Measurements from ENCODE around the gene GTF2IRD1.

The GTF2IRD1 gene

GRCh38 chr7:74449809-74450397, 3.8 kb upstream of the GTF2IRD1 start:
- no peaks in the 10 kb centered on the region for H3K36me3 ChIP-seq (ENCODE audit: control insufficient read depth in 2 of 2, insufficient read depth in 2 of 2, low read length in 2 of 2)
- no peak overlapping the region for H3K27ac ChIP-seq (ENCODE audit: low read depth in 2 of 2, low read length in 2 of 2)

GRCh38 chr7:74452748-74453321, 871 bp upstream of the GTF2IRD1 start:
- Histone ChIP-seq H3K4me1 (ENCODE audit: control insufficient read depth in 2 of 2, insufficient read depth in 2 of 2, low read length in 2 of 2) (peaks cover 18% of the 10 kb centered on the region in 2 donors), H3K27me3 (ENCODE audit: control insufficient read depth in 2 of 2, insufficient read depth in 2 of 2, low read length in 2 of 2) (no peaks in the 10 kb centered on the region), H3K27ac (ENCODE audit: low read depth in 2 of 2, low read length in 2 of 2) (peak overlapping the region; percentile 53 to 67), H3K36me3 (ENCODE audit: control insufficient read depth in 2 of 2, insufficient read depth in 2 of 2, low read length in 2 of 2) (no peaks in the 10 kb centered on the region), H3K4me3 (ENCODE audit: low read length in 2 of 2) (peak overlapping the region; percentile 48 to 54), H3K9me3 (ENCODE audit: control insufficient read depth in 2 of 2, low read length in 2 of 2) (no peaks in the 10 kb centered on the region), H3K9ac (ENCODE audit: low read depth in 1 of 2, low read length in 2 of 2) (peak overlapping the region in 1 of 2 donors; percentile 38)

More at GRCh38 chr7:74449809-74450397, 3.8 kb upstream of the GTF2IRD1 start:
- H3K4me1 ChIP-seq (ENCODE audit: control insufficient read depth in 2 of 2, insufficient read depth in 2 of 2, low read length in 2 of 2) = peaks cover 10 to 12% of the 10 kb centered on the region in 2 donors
- H3K9ac ChIP-seq (ENCODE audit: low read depth in 1 of 2, low read length in 2 of 2) = no peak overlapping the region
- no peak overlapping the region for H3K4me3 ChIP-seq (ENCODE audit: low read length in 2 of 2)
- no peaks in the 10 kb centered on the region for H3K9me3 ChIP-seq (ENCODE audit: control insufficient read depth in 2 of 2, low read length in 2 of 2)
- no peaks in the 10 kb centered on the region for H3K27me3 ChIP-seq (ENCODE audit: control insufficient read depth in 2 of 2, insufficient read depth in 2 of 2, low read length in 2 of 2)

GRCh38 chr7:74454021-74454924, 567 bp downstream of the GTF2IRD1 start:
- H3K4me1 ChIP-seq (ENCODE audit: control insufficient read depth in 2 of 2, insufficient read depth in 2 of 2, low read length in 2 of 2) = peaks cover 18% of the 10 kb centered on the region in 2 donors
- H3K27me3 ChIP-seq (ENCODE audit: control insufficient read depth in 2 of 2, insufficient read depth in 2 of 2, low read length in 2 of 2) = no peaks in the 10 kb centered on the region
- H3K4me3 ChIP-seq (ENCODE audit: low read length in 2 of 2) = peak overlapping the region; percentile 55 to 57
- peak overlapping the region; percentile 60 to 61 for H3K9ac ChIP-seq (ENCODE audit: low read depth in 1 of 2, low read length in 2 of 2)
- no peaks in the 10 kb centered on the region for H3K9me3 ChIP-seq (ENCODE audit: control insufficient read depth in 2 of 2, low read length in 2 of 2)
- H3K27ac ChIP-seq (ENCODE audit: low read depth in 2 of 2, low read length in 2 of 2) = peak overlapping the region; percentile 61 to 62
- no peaks in the 10 kb centered on the region for H3K36me3 ChIP-seq (ENCODE audit: control insufficient read depth in 2 of 2, insufficient read depth in 2 of 2, low read length in 2 of 2)

- H3K4me3 ChIP-seq (ENCODE audit: low read length in 2 of 2) = peak overlapping the region; percentile 55 to 57
- no peaks in the 10 kb centered on the region for H3K9me3 ChIP-seq (ENCODE audit: control insufficient read depth in 2 of 2, low read length in 2 of 2)
- H3K27ac ChIP-seq (ENCODE audit: low read depth in 2 of 2, low read length in 2 of 2) = peak overlapping the region; percentile 61 to 62
- no peaks in the 10 kb centered on the region for H3K27me3 ChIP-seq (ENCODE audit: control insufficient read depth in 2 of 2, insufficient read depth in 2 of 2, low read length in 2 of 2)
- no peaks in the 10 kb centered on the region for H3K36me3 ChIP-seq (ENCODE audit: control insufficient read depth in 2 of 2, insufficient read depth in 2 of 2, low read length in 2 of 2)
- peaks cover 18% of the 10 kb centered on the region in 2 donors for H3K4me1 ChIP-seq (ENCODE audit: control insufficient read depth in 2 of 2, insufficient read depth in 2 of 2, low read length in 2 of 2)
- H3K9ac ChIP-seq (ENCODE audit: low read depth in 1 of 2, low read length in 2 of 2) = peak overlapping the region; percentile 60 to 61
Observed at GRCh38 chr7:74454925-74455288, 1.2 kb downstream of the GTF2IRD1 start.

- Histone ChIP-seq H3K27ac (ENCODE audit: low read depth in 2 of 2, low read length in 2 of 2) (peak overlapping the region; percentile 61 to 62), H3K36me3 (ENCODE audit: control insufficient read depth in 2 of 2, insufficient read depth in 2 of 2, low read length in 2 of 2) (no peaks in the 10 kb centered on the region), H3K9ac (ENCODE audit: low read depth in 1 of 2, low read length in 2 of 2) (peak overlapping the region; percentile 6 to 61), H3K4me1 (ENCODE audit: control insufficient read depth in 2 of 2, insufficient read depth in 2 of 2, low read length in 2 of 2) (peaks cover 18% of the 10 kb centered on the region in 2 donors), H3K9me3 (ENCODE audit: control insufficient read depth in 2 of 2, low read length in 2 of 2) (no peaks in the 10 kb centered on the region), H3K27me3 (ENCODE audit: control insufficient read depth in 2 of 2, insufficient read depth in 2 of 2, low read length in 2 of 2) (no peaks in the 10 kb centered on the region), H3K4me3 (ENCODE audit: low read length in 2 of 2) (peak overlapping the region; percentile 55 to 57)
Observed at GRCh38 chr7:74455291-74455804, 1.6 kb downstream of the GTF2IRD1 start.

- H3K9me3 ChIP-seq (ENCODE audit: control insufficient read depth in 2 of 2, low read length in 2 of 2) = no peaks in the 10 kb centered on the region
- no peak overlapping the region for H3K4me3 ChIP-seq (ENCODE audit: low read length in 2 of 2)
- peaks cover 18% of the 10 kb centered on the region in 2 donors for H3K4me1 ChIP-seq (ENCODE audit: control insufficient read depth in 2 of 2, insufficient read depth in 2 of 2, low read length in 2 of 2)
- H3K9ac ChIP-seq (ENCODE audit: low read depth in 1 of 2, low read length in 2 of 2) = no peak overlapping the region
- H3K36me3 ChIP-seq (ENCODE audit: control insufficient read depth in 2 of 2, insufficient read depth in 2 of 2, low read length in 2 of 2) = no peaks in the 10 kb centered on the region
- no peaks in the 10 kb centered on the region for H3K27me3 ChIP-seq (ENCODE audit: control insufficient read depth in 2 of 2, insufficient read depth in 2 of 2, low read length in 2 of 2)
- peak overlapping the region; percentile 17 to 62 for H3K27ac ChIP-seq (ENCODE audit: low read depth in 2 of 2, low read length in 2 of 2)
Observed at GRCh38 chr7:74455928-74456327, 2.2 kb downstream of the GTF2IRD1 start.

- Histone ChIP-seq H3K9me3 (ENCODE audit: control insufficient read depth in 2 of 2, low read length in 2 of 2) (no peaks in the 10 kb centered on the region), H3K27me3 (ENCODE audit: control insufficient read depth in 2 of 2, insufficient read depth in 2 of 2, low read length in 2 of 2) (no peaks in the 10 kb centered on the region), H3K36me3 (ENCODE audit: control insufficient read depth in 2 of 2, insufficient read depth in 2 of 2, low read length in 2 of 2) (no peaks in the 10 kb centered on the region), H3K27ac (ENCODE audit: low read depth in 2 of 2, low read length in 2 of 2) (no peak overlapping the region), H3K4me1 (ENCODE audit: control insufficient read depth in 2 of 2, insufficient read depth in 2 of 2, low read length in 2 of 2) (peaks cover 18% of the 10 kb centered on the region in 2 donors), H3K4me3 (ENCODE audit: low read length in 2 of 2) (no peak overlapping the region), H3K9ac (ENCODE audit: low read depth in 1 of 2, low read length in 2 of 2) (no peak overlapping the region)
Observed at GRCh38 chr7:74457007-74457406, 3.3 kb downstream of the GTF2IRD1 start.

- H3K9ac ChIP-seq (ENCODE audit: low read depth in 1 of 2, low read length in 2 of 2) = no peak overlapping the region
- no peaks in the 10 kb centered on the region for H3K36me3 ChIP-seq (ENCODE audit: control insufficient read depth in 2 of 2, insufficient read depth in 2 of 2, low read length in 2 of 2)
- H3K27ac ChIP-seq (ENCODE audit: low read depth in 2 of 2, low read length in 2 of 2) = no peak overlapping the region
- peaks cover 6 to 16% of the 10 kb centered on the region in 2 donors for H3K4me1 ChIP-seq (ENCODE audit: control insufficient read depth in 2 of 2, insufficient read depth in 2 of 2, low read length in 2 of 2)
- no peak overlapping the region for H3K4me3 ChIP-seq (ENCODE audit: low read length in 2 of 2)
- H3K9me3 ChIP-seq (ENCODE audit: control insufficient read depth in 2 of 2, low read length in 2 of 2) = no peaks in the 10 kb centered on the region
- H3K27me3 ChIP-seq (ENCODE audit: control insufficient read depth in 2 of 2, insufficient read depth in 2 of 2, low read length in 2 of 2) = no peaks in the 10 kb centered on the region
Observed at GRCh38 chr7:74461970-74462706, 8.4 kb downstream of the GTF2IRD1 start.

- no peak overlapping the region for H3K4me3 ChIP-seq (ENCODE audit: low read length in 2 of 2)
- H3K9me3 ChIP-seq (ENCODE audit: control insufficient read depth in 2 of 2, low read length in 2 of 2) = no peaks in the 10 kb centered on the region
- H3K27ac ChIP-seq (ENCODE audit: low read depth in 2 of 2, low read length in 2 of 2) = no peak overlapping the region
- H3K36me3 ChIP-seq (ENCODE audit: control insufficient read depth in 2 of 2, insufficient read depth in 2 of 2, low read length in 2 of 2) = no peaks in the 10 kb centered on the region
- H3K4me1 ChIP-seq (ENCODE audit: control insufficient read depth in 2 of 2, insufficient read depth in 2 of 2, low read length in 2 of 2) = peaks cover 6 to 16% of the 10 kb centered on the region in 2 donors
- H3K27me3 ChIP-seq (ENCODE audit: control insufficient read depth in 2 of 2, insufficient read depth in 2 of 2, low read length in 2 of 2) = no peaks in the 10 kb centered on the region
- no peak overlapping the region for H3K9ac ChIP-seq (ENCODE audit: low read depth in 1 of 2, low read length in 2 of 2)
Observed at GRCh38 chr7:74462707-74463100, 9.0 kb downstream of the GTF2IRD1 start.
